PC-9 (cell line): Measurements from ENCODE around the gene GALNT13. TPM values are rescaled to one million over a fixed set of nuclear protein-coding genes. Genes with fewer than 3 reads are reported as not detected.

Experiments used
- BruUV-seq: library from RNA; stranded (reverse); fragments of 400-500 nt; replicated peaks from 2 replicates; lab custom pipeline; 2021; lab: Mats Ljungman, UMichigan
- CTCF ChIA-PET: fragments of 300-600 bp; sonication (Branson Sonifier 250); formaldehyde crosslinking; loops from one replicate; lab custom pipeline; 2022; ENCODE audit warnings: antibody characterized with exemption; lab: Charles Lee
- POLR2A ChIA-PET: fragments of 300-600 bp; sonication (Branson Sonifier 250); formaldehyde crosslinking; loops from one replicate; lab custom pipeline; 2022; ENCODE audit warnings: antibody characterized with exemption; ENCODE audit not compliant: unreplicated experiment; lab: Charles Lee
- DNase-seq, 2 experiments: peaks; one replicate each; pipeline versions ENCODE4 v3.0.0 to v3.0.0-alpha.2; 2015 to 2022; ENCODE audit warnings: mixed read lengths in 1 of 2
- H2AFZ ChIP-seq: fragments of 200-600 bp; sonication (generic); 2 replicates; pipeline ENCODE4 v1.8.1; 2017; ENCODE audit warnings: antibody characterized with exemption
- H3F3A ChIP-seq: fragments of 200-600 bp; sonication (generic); 2 replicates; pipeline ENCODE4 v1.8.1; 2017; ENCODE audit warnings: antibody characterized with exemption, mild to moderate bottlenecking, low read depth; ENCODE audit not compliant: insufficient read depth
- H3K27ac ChIP-seq: fragments of 200-600 bp; sonication (generic); 2 replicates; pipeline ENCODE4 v1.6.1; 2016; ENCODE audit warnings: mixed run types
- H3K27me3 ChIP-seq: fragments of 200-600 bp; sonication (generic); 2 replicates; pipeline ENCODE4 v1.6.1; 2016; ENCODE audit warnings: low read depth, mixed run types; ENCODE audit not compliant: insufficient read depth
- H3K36me3 ChIP-seq: fragments of 200-600 bp; sonication (generic); 2 replicates; pipeline ENCODE4 v1.6.1; 2016; ENCODE audit warnings: low read depth, mixed run types
- H3K4me1 ChIP-seq: fragments of 200-600 bp; sonication (generic); replicated peaks from 2 replicates; pipeline ENCODE4 v1.6.1; 2016; ENCODE audit warnings: mixed run types; ENCODE audit not compliant: insufficient read depth
- H3K4me2 ChIP-seq: fragments of 200-600 bp; sonication (generic); 2 replicates; pipeline ENCODE4 v1.6.1; 2017; ENCODE audit warnings: mixed run types
- H3K4me3 ChIP-seq: fragments of 200-600 bp; sonication (generic); 2 replicates; pipeline ENCODE4 v1.6.1; 2016; ENCODE audit warnings: mixed run types
- H3K79me2 ChIP-seq: fragments of 200-600 bp; sonication (generic); 2 replicates; pipeline ENCODE4 v1.6.1; 2017; ENCODE audit warnings: low read depth, mixed run types
- H3K9me2 ChIP-seq: fragments of 200-600 bp; sonication (generic); 2 replicates; pipeline ENCODE4 v1.8.1; 2017; ENCODE audit warnings: mild to moderate bottlenecking; ENCODE audit not compliant: insufficient read depth
- H3K9me3 ChIP-seq: fragments of 200-600 bp; sonication (generic); 2 replicates; pipeline ENCODE4 v1.8.1; 2016; ENCODE audit warnings: low read depth; ENCODE audit not compliant: insufficient read depth
- H4K20me1 ChIP-seq: fragments of 200-600 bp; sonication (generic); 2 replicates; pipeline ENCODE4 v1.8.1; 2017; ENCODE audit not compliant: insufficient read depth
- CTCF ChIP-seq: fragments of 200-600 bp; sonication (generic); conservative IDR thresholded peaks from 2 replicates; pipeline ENCODE4 v1.6.1; 2017; ENCODE audit warnings: mixed run types, antibody characterized with exemption, mild to moderate bottlenecking, moderate library complexity
- EZH2 ChIP-seq: fragments of 200-600 bp; sonication (generic); IDR thresholded peaks from 2 replicates; pipeline ENCODE4 v1.8.0; 2017; ENCODE audit warnings: antibody characterized with exemption, low read depth
- intact Hi-C: fragments of 100-400 bp; cut with micrococcal nuclease; formaldehyde crosslinking; loops from one replicate; pipeline ENCODE4 v1.10.0; 2022; ENCODE audit not compliant: unreplicated experiment
- total RNA-seq: library from RNA; stranded (reverse); gene quantifications from 2 replicates; pipeline ENCODE4 v1.2.3, GENCODE V29; 2021

GALNT13 gene
- total RNA-seq, 1 experiment from 2014 or later: 3.6 TPM

GRCh38 chr2:154443919-154444318 is 572.2 kb downstream of the GALNT13 start:
- Histone ChIP-seq H3K27me3 (no peaks in the 10 kb centered on the region), H3K4me1 (no peaks in the 10 kb centered on the region), H3K9me3 (no peaks in the 10 kb centered on the region), H4K20me1 (no peaks in the 10 kb centered on the region), H3K4me3 (no peak overlapping the region), H2AFZ (no peak overlapping the region), H3K9me2 (no peaks in the 10 kb centered on the region), H3K4me2 (no peak overlapping the region), H3K79me2 (no peaks in the 10 kb centered on the region), H3K27ac (no peak overlapping the region), H3F3A (no peaks in the 10 kb centered on the region), H3K36me3 (no peaks in the 10 kb centered on the region)
- DNase-seq: no peak
- ChIA-PET POLR2A (no interaction called here), CTCF (no interaction called here)
- intact Hi-C loops: no loop called here
- BruUV-seq: no TSS peak
- TF ChIP-seq CTCF: no peak
- no peak for TF ChIP-seq EZH2

DNA sequence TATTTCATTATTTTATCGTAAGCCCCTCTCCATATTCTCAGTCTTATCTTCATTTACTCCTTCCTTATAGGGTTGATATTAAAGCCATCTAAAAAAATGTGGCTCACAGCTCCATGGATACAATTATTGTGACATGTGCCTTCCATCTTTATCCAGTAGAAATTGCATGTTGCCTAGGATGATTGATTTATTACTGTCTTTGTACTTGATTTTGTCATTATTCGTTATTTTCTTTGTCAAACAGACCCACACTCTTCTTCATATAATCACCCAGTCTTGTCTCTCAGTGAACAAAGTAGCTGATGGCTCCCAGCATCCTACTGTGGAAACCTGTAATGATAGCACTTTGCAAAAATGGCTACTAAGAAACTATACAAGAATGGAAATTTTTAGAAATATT is 574.6 kb downstream of the GALNT13 start:
- H3K36me3 ChIP-seq: no peaks in the 10 kb centered on the region
- no peaks in the 10 kb centered on the region for H4K20me1 ChIP-seq
- no peaks in the 10 kb centered on the region for H3K27me3 ChIP-seq
- H2AFZ ChIP-seq: no peak overlapping the region
- CTCF ChIA-PET: no interaction called here
- TF ChIP-seq EZH2 (no peak), CTCF (no peak)
- H3K4me3 ChIP-seq: no peak overlapping the region
- no peak for DNase-seq
- POLR2A ChIA-PET: no interaction called here
- H3F3A ChIP-seq: no peaks in the 10 kb centered on the region
- BruUV-seq: no TSS peak
- no peak overlapping the region for H3K4me2 ChIP-seq
- no peaks in the 10 kb centered on the region for H3K79me2 ChIP-seq
- H3K9me2 ChIP-seq: no peaks in the 10 kb centered on the region
- no peaks in the 10 kb centered on the region for H3K4me1 ChIP-seq
- H3K27ac ChIP-seq: no peak overlapping the region
- intact Hi-C loops: no loop called here
- no peaks in the 10 kb centered on the region for H3K9me3 ChIP-seq

DNA sequence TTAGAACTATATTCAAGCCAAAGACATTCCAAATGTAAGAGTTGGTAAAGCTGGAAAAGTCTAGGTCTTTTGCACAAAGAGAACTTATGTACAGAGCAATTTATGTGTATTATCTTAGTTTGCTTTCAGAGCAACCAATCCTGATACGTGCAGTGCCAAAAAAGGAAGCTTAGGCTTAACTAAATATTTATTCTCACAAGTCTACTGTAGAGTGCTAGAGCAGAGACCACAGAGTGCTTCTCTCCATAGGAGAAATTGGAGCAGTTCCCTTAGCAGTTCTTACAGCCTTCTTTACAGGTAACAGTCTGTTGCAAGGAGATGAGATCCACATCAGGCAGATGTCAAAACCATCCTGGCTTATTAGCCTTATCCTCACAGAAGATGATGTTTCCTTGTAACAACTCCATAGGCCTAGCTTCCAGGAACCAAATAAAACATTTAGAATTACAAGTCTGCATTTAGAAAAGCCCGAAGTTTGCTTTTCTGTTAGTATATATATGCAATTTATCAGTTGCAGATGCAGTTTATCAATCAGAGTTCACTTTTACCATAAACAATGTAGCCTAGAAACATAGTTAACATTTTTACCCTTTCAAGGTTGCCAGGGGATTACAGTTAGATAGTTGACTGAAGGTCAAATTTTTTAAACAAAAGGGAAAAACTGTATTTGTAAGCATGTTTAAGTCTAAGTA is 576.2 kb downstream of the GALNT13 start:
- no peaks in the 10 kb centered on the region for H4K20me1 ChIP-seq
- H3K36me3 ChIP-seq: no peaks in the 10 kb centered on the region
- no peak overlapping the region for H3K27ac ChIP-seq
- H2AFZ ChIP-seq: no peak overlapping the region
- TF ChIP-seq CTCF (no peak), EZH2 (no peak)
- intact Hi-C loops: no loop called here
- H3K79me2 ChIP-seq: no peaks in the 10 kb centered on the region
- no peaks in the 10 kb centered on the region for H3K9me2 ChIP-seq
- CTCF ChIA-PET: no interaction called here
- no peak for DNase-seq
- H3K9me3 ChIP-seq: no peaks in the 10 kb centered on the region
- no peaks in the 10 kb centered on the region for H3K27me3 ChIP-seq
- POLR2A ChIA-PET: no interaction called here
- H3K4me3 ChIP-seq: no peak overlapping the region
- BruUV-seq: no TSS peak
- no peak overlapping the region for H3K4me2 ChIP-seq
- no peaks in the 10 kb centered on the region for H3K4me1 ChIP-seq
- no peaks in the 10 kb centered on the region for H3F3A ChIP-seq
